IMR-90 (cell line): Measurements from ENCODE around the gene UNC93A. TPM values are rescaled to one million over a fixed set of nuclear protein-coding genes. Genes with fewer than 3 reads are reported as not detected.
"Not testable (repeated sequence)": the region's sequence is repeated elsewhere in the genome, so short reads cannot be mapped to it uniquely, and the experiment has no call there.

Source experiments
- ATAC-seq: fragments of 200-7000 bp; cut with Tn5 transposase; 2 replicates; pipeline ENCODE4 v1.9.1; 2020; ENCODE audit warnings: low read depth, mild to moderate bottlenecking, moderate library complexity
- BruUV-seq: library from RNA; stranded (reverse); fragments of 400-500 nt; replicated peaks from 2 replicates; lab custom pipeline; 2021; lab: Mats Ljungman, UMichigan
- CTCF ChIA-PET: fragments of 300-600 bp; formaldehyde crosslinking; extraction: SDS; loops from one replicate; lab custom pipeline; 2021; ENCODE audit warnings: antibody characterized with exemption; lab: Yijun Ruan, JAX
- POLR2A ChIA-PET: fragments of 300-600 bp; sonication (Branson Sonifier 250); formaldehyde crosslinking; loops from one replicate; lab custom pipeline; 2022; ENCODE audit warnings: antibody characterized with exemption; ENCODE audit not compliant: unreplicated experiment; lab: Charles Lee
- DNase-seq: peaks from one replicate; pipeline ENCODE4 v3.0.0; 2013
- H2AFZ ChIP-seq: replicated peaks from 2 replicates; pipeline ENCODE3; 2013; ENCODE audit warnings: low read length, mild to moderate bottlenecking; ENCODE audit not compliant: poor library complexity
- H2AK5ac ChIP-seq: 2 replicates; pipeline ENCODE4 v1.6.1; 2013; ENCODE audit warnings: low read depth, low read length, inconsistent platforms
- H2AK9ac ChIP-seq: replicated peaks from 2 replicates; pipeline ENCODE3; 2013; ENCODE audit warnings: mild to moderate bottlenecking, low read depth, low read length, moderate library complexity; ENCODE audit not compliant: poor library complexity
- H2BK120ac ChIP-seq: 2 replicates; pipeline ENCODE4 v1.6.1; 2013; ENCODE audit warnings: low read depth, low read length, inconsistent platforms
- H2BK15ac ChIP-seq: 3 replicates; pipeline ENCODE4 v1.6.1; 2013; ENCODE audit warnings: low read depth, low read length, inconsistent platforms
- H2BK20ac ChIP-seq: 2 replicates; pipeline ENCODE4 v1.6.1; 2013; ENCODE audit warnings: low read depth, mild to moderate bottlenecking, inconsistent platforms, low read length, moderate library complexity
- H2BK5ac ChIP-seq: 2 replicates; pipeline ENCODE4 v1.6.1; 2013; ENCODE audit warnings: mild to moderate bottlenecking, low read depth, low read length, inconsistent platforms; ENCODE audit not compliant: poor library complexity, severe bottlenecking
- H3K14ac ChIP-seq: replicated peaks from 2 replicates; pipeline ENCODE4 v1.6.1; 2013; ENCODE audit warnings: low read depth, low read length, inconsistent platforms
- H3K18ac ChIP-seq: 2 replicates; pipeline ENCODE4 v1.6.1; 2013; ENCODE audit warnings: low read depth, low read length, control low read depth
- H3K23ac ChIP-seq: 2 replicates; pipeline ENCODE4 v1.6.1; 2013; ENCODE audit warnings: low read depth, low read length, inconsistent platforms
- H3K27ac ChIP-seq: 2 replicates; pipeline ENCODE4 v1.5.1; 2013; ENCODE audit warnings: mild to moderate bottlenecking, control low read depth, low read length; ENCODE audit not compliant: insufficient read depth
- H3K27me3 ChIP-seq: 2 replicates; pipeline ENCODE4 v1.6.1; 2013; ENCODE audit warnings: low read length; ENCODE audit not compliant: control insufficient read depth, insufficient read depth
- H3K36me3 ChIP-seq: 2 replicates; pipeline ENCODE4 v1.6.1; 2013; ENCODE audit warnings: low read length, mixed read lengths; ENCODE audit not compliant: control insufficient read depth, insufficient read depth
- H3K4ac ChIP-seq: 2 replicates; pipeline ENCODE4 v1.6.1; 2013; ENCODE audit warnings: low read depth, low read length, inconsistent platforms
- H3K4me1 ChIP-seq: 2 replicates; pipeline ENCODE4 v1.6.1; 2013; ENCODE audit warnings: low read length, mixed read lengths; ENCODE audit not compliant: control insufficient read depth, insufficient read depth
- H3K4me2 ChIP-seq: 2 replicates; pipeline ENCODE4 v1.6.1; 2013; ENCODE audit warnings: low read depth, mild to moderate bottlenecking, control low read depth, low read length, moderate library complexity
- H3K4me3 ChIP-seq: 2 replicates; pipeline ENCODE4 v1.5.1; 2013; ENCODE audit warnings: low read depth, mild to moderate bottlenecking, control low read depth, low read length, moderate library complexity; ENCODE audit not compliant: insufficient read depth
- H3K56ac ChIP-seq: 2 replicates; pipeline ENCODE4 v1.6.1; 2013; ENCODE audit warnings: low read length, inconsistent platforms; ENCODE audit not compliant: insufficient read depth; ENCODE audit errors: extremely low read depth
- H3K79me1 ChIP-seq, 2 experiments: 2 replicates each; pipeline ENCODE4 v1.6.1; 2013; ENCODE audit warnings: low read length in 2 of 2, inconsistent platforms in 1 of 2, low read depth in 1 of 2
- H3K9ac ChIP-seq: 2 replicates; pipeline ENCODE4 v1.6.1; 2013; ENCODE audit warnings: low read depth, low read length, control low read depth
- H3K9me1 ChIP-seq: 2 replicates; pipeline ENCODE4 v1.6.1; 2013; ENCODE audit warnings: low read length, inconsistent platforms; ENCODE audit not compliant: insufficient read depth
- H3K9me3 ChIP-seq: 2 replicates; pipeline ENCODE4 v1.6.1; 2013; ENCODE audit warnings: low read length; ENCODE audit not compliant: control insufficient read depth, insufficient read depth
- H4K20me1 ChIP-seq: 2 replicates; pipeline ENCODE4 v1.6.1; 2013; ENCODE audit warnings: low read length, inconsistent platforms; ENCODE audit not compliant: insufficient read depth
- H4K5ac ChIP-seq: 2 replicates; pipeline ENCODE4 v1.6.1; 2013; ENCODE audit warnings: mild to moderate bottlenecking, low read depth, low read length, control low read depth
- H4K8ac ChIP-seq, 2 experiments: 2 replicates each; pipeline ENCODE4 v1.6.1; 2013; ENCODE audit warnings: low read depth in 2 of 2, low read length in 2 of 2, control low read depth in 1 of 2, inconsistent platforms in 1 of 2
- H4K91ac ChIP-seq: 2 replicates; pipeline ENCODE4 v1.6.1; 2013; ENCODE audit warnings: low read depth, low read length, inconsistent platforms; ENCODE audit not compliant: insufficient read depth
- WGBS, 2 experiments: methylation state at CpG; one replicate each; pipeline versions ENCODE4 v1.1.5 to v1.1.7; 2013; ENCODE audit warnings: missing lambda C conversion rate in 2 of 2; ENCODE audit not compliant: insufficient read length in 1 of 2; ENCODE audit errors: extremely low coverage in 2 of 2; 5-methylcytosine and 5-hydroxymethylcytosine counted together
- dilution Hi-C: fragments of 300-500 bp; cut with HindIII; formaldehyde crosslinking; loops from one replicate; pipeline ENCODE4 v1.14.3; 2018; ENCODE audit warnings: low sequenced_read_pairs; ENCODE audit not compliant: unreplicated experiment
- in situ Hi-C: fragments of 300-500 bp; cut with MboI; formaldehyde crosslinking; loops from 3 replicates; pipeline ENCODE4 v1.14.3; 2019; ENCODE audit warnings: low sequenced_read_pairs, inconsistent platforms, mixed read lengths
- intact Hi-C: fragments of 100-400 bp; cut with micrococcal nuclease; formaldehyde crosslinking; loops from 2 replicates; pipeline ENCODE4 v1.10.0; 2022
- polyA plus RNA-seq, 3 experiments: library from polyadenylated mRNA; depleted of rRNA; stranded (reverse); fragments of >200 nt; gene quantifications; 2 replicates each; pipeline ENCODE4 v1.2.3, GENCODE V29; 2012; ENCODE audit warnings: low replicate concordance in 1 of 3
- total RNA-seq: library from RNA; depleted of rRNA; stranded (reverse); fragments of >200 nt; gene quantifications from 2 replicates; pipeline ENCODE4 v1.2.3, GENCODE V29; 2012

UNC93A gene
- total and polyA plus RNA-seq, 2 of the 4 experiments (the other 2 are of a cell fraction): not detected

- H2AK9ac ChIP-seq, H3K27me3 ChIP-seq, DNase-seq, H3K9me1 ChIP-seq, H2BK120ac ChIP-seq, H4K8ac ChIP-seq, H3K4me2 ChIP-seq, H3K14ac ChIP-seq, ATAC-seq, H2AK5ac ChIP-seq, H4K20me1 ChIP-seq, H3K27ac ChIP-seq, H3K23ac ChIP-seq, intact Hi-C loops, H2BK5ac ChIP-seq, H4K5ac ChIP-seq, H2BK15ac ChIP-seq, dilution Hi-C loops, H3K9ac ChIP-seq, H4K91ac ChIP-seq, in situ Hi-C loops, H2AFZ ChIP-seq, BruUV-seq, H3K18ac ChIP-seq, CTCF ChIA-PET, H3K36me3 ChIP-seq, H3K4me1 ChIP-seq, H3K4me3 ChIP-seq, H3K56ac ChIP-seq, H3K4ac ChIP-seq, H3K79me1 ChIP-seq, H2BK20ac ChIP-seq, POLR2A ChIA-PET: not testable (repeated sequence)
- peaks cover 28% of the 10 kb centered on the region for H3K9me3 ChIP-seq
- WGBS, 2 experiments: no CpG with 5 or more reads among the region's 5 CpGs
These were observed 10.6 kb upstream of the UNC93A start for GRCh38 chr6:167280466-167280865.
